ENCODE results near the gene GYS1. TPM values are rescaled to one million over a fixed set of nuclear protein-coding genes. Genes with fewer than 3 reads are reported as not detected.

GYS1 gene
- total RNA-seq, 6 donors from 2014 or later: 26.4 to 79.6 (median 35.6) TPM

- ATAC-seq (ENCODE audit: low FRiP score in 2 of 2) (no peak), DNase-seq (no peak)
- no peaks in the 10 kb centered on the region for H3K36me3 ChIP-seq
- H3K4me3 ChIP-seq: no peak overlapping the region
- H3K27ac ChIP-seq: no peak overlapping the region
- TF ChIP-seq POLR2AphosphoS5 (IDR thresholded peaks at IDR 0.05) (no peak), CTCF (IDR thresholded peaks at IDR 0.05) (no peak)
- H3K9me3 ChIP-seq: peaks cover 3 to 16% (median 9%) of the 10 kb centered on the region in 4 donors
- no peaks in the 10 kb centered on the region for H3K4me1 ChIP-seq
- WGBS, 2 donors: 90 to 95% methylated on average over 6 of the region's 6 CpGs
- no peaks in the 10 kb centered on the region for H3K27me3 ChIP-seq
Observed at GRCh38 chr19:48943081-48943480, 50.0 kb downstream of the GYS1 start.

- no peaks in the 10 kb centered on the region for H3K27me3 ChIP-seq
- H3K4me1 ChIP-seq: no peaks in the 10 kb centered on the region
- ATAC-seq (ENCODE audit: low FRiP score in 2 of 2): no peak
- peaks cover 3 to 10% (median 9%) of the 10 kb centered on the region in 4 donors for H3K9me3 ChIP-seq
- WGBS, 2 donors: 94 to 98% methylated on average over 5 of the region's 5 CpGs
- DNase-seq: no peak
- TF ChIP-seq POLR2A (IDR thresholded peaks at IDR 0.05): no peak
- no peak for TF ChIP-seq EP300 (IDR thresholded peaks at IDR 0.05)
- no peak for TF ChIP-seq POLR2AphosphoS5 (IDR thresholded peaks at IDR 0.05)
- TF ChIP-seq CTCF (IDR thresholded peaks at IDR 0.05): no peak
- H3K27ac ChIP-seq: no peak overlapping the region
- no peaks in the 10 kb centered on the region for H3K36me3 ChIP-seq
- no peak overlapping the region for H3K4me3 ChIP-seq
Observed at GRCh38 chr19:48940902-48941301, 52.2 kb downstream of the GYS1 start.

- ATAC-seq (ENCODE audit: low FRiP score in 2 of 2): no peak
- peaks cover 3 to 10% (median 9%) of the 10 kb centered on the region in 4 donors for H3K9me3 ChIP-seq
- no peaks in the 10 kb centered on the region for H3K27me3 ChIP-seq
- H3K4me1 ChIP-seq: peaks cover 0 to 11% (median 6%) of the 10 kb centered on the region in 4 donors
- 86 to 89% methylated on average over 7 of the region's 7 CpGs for WGBS, 2 donors
- no peak for DNase-seq
- H3K36me3 ChIP-seq: no peaks in the 10 kb centered on the region
- no peak overlapping the region for H3K27ac ChIP-seq
- no peak overlapping the region for H3K4me3 ChIP-seq
- TF ChIP-seq EP300 (IDR thresholded peaks at IDR 0.05) (no peak), CTCF (IDR thresholded peaks at IDR 0.05) (no peak), POLR2AphosphoS5 (IDR thresholded peaks at IDR 0.05) (no peak), POLR2A (IDR thresholded peaks at IDR 0.05) (no peak)
Observed at GRCh38 chr19:48938256-48938655, 54.9 kb downstream of the GYS1 start.

- TF ChIP-seq CTCF (IDR thresholded peaks at IDR 0.05): no peak
- TF ChIP-seq POLR2AphosphoS5 (IDR thresholded peaks at IDR 0.05): no peak
- TF ChIP-seq EP300 (IDR thresholded peaks at IDR 0.05): no peak
- Histone ChIP-seq H3K4me3 (no peak overlapping the region), H3K9me3 (peaks cover 2 to 6% (median 5%) of the 10 kb centered on the region in 4 donors), H3K27me3 (no peaks in the 10 kb centered on the region), H3K4me1 (peaks cover 0 to 18% (median 7%) of the 10 kb centered on the region in 4 donors), H3K27ac (no peak overlapping the region), H3K36me3 (no peaks in the 10 kb centered on the region)
- DNase-seq: peak in 1 of 2 donors; percentile 80
- 98% methylated on average over 25 of the region's 25 CpGs for WGBS, 2 donors
- no peak for ATAC-seq (ENCODE audit: low FRiP score in 2 of 2)
Observed at GRCh38 chr19:48935864-48936263, 57.2 kb downstream of the GYS1 start.

GRCh38 chr19:48934837-48935236 lies 58.3 kb downstream of the GYS1 start:
- no peaks in the 10 kb centered on the region for H3K36me3 ChIP-seq
- no peak for TF ChIP-seq POLR2A (IDR thresholded peaks at IDR 0.05)
- no peak for TF ChIP-seq EP300 (IDR thresholded peaks at IDR 0.05)
- TF ChIP-seq POLR2AphosphoS5 (IDR thresholded peaks at IDR 0.05): no peak
- TF ChIP-seq CTCF (IDR thresholded peaks at IDR 0.05): no peak
- no peak overlapping the region for H3K27ac ChIP-seq
- H3K4me3 ChIP-seq: no peak overlapping the region
- ATAC-seq (ENCODE audit: low FRiP score in 2 of 2) (no peak), DNase-seq (peak in 1 of 2 donors; percentile 77)
- H3K9me3 ChIP-seq: no peaks in the 10 kb centered on the region
- WGBS, 2 donors: 88 to 93% methylated on average over 18 to 19 of the region's 19 CpGs
- no peaks in the 10 kb centered on the region for H3K27me3 ChIP-seq
- H3K4me1 ChIP-seq: peaks cover 0 to 18% (median 7%) of the 10 kb centered on the region in 4 donors

All from upper lobe of left lung (tissue), 6 donors.